Activated CD4-positive, alpha-beta T cell treated with anti-CD3 and anti-CD28 coated beads, Interleukin-2, amount 10 ng/mL, durations not matched to agents 7 days and 5 days (primary cell): Measurements from ENCODE around the gene NGB. TPM values are rescaled to one million over a fixed set of nuclear protein-coding genes. Genes with fewer than 3 reads are reported as not detected.

Source experiments
- CTCF ChIA-PET: fragments of 350-600 bp; sonication (Branson Sonifier 250); formaldehyde crosslinking; loops from one replicate; lab custom pipeline; 2021; ENCODE audit warnings: antibody characterized with exemption; lab: Charles Lee
- POLR2A ChIA-PET: fragments of 350-600 bp; sonication (Branson Sonifier 250); formaldehyde crosslinking; loops from one replicate; lab custom pipeline; 2021; ENCODE audit warnings: antibody characterized with exemption; lab: Charles Lee
- DNase-seq: peaks from one replicate; pipeline ENCODE4 v3.0.0-alpha.2; 2020
- H3K27ac Mint-ChIP-seq: one replicate; pipeline ENCODE4 v1.8.0; 2021; ENCODE audit warnings: mild to moderate bottlenecking, moderate library complexity, mixed read lengths
- H3K27me3 Mint-ChIP-seq: one replicate; pipeline ENCODE4 v1.8.0; 2021; ENCODE audit warnings: mixed read lengths
- H3K36me3 Mint-ChIP-seq: one replicate; pipeline ENCODE4 v1.8.0; 2021; ENCODE audit warnings: low read depth, mixed read lengths
- H3K4me1 Mint-ChIP-seq: one replicate; pipeline ENCODE4 v1.8.0; 2021; ENCODE audit warnings: mixed read lengths
- H3K4me3 Mint-ChIP-seq: one replicate; pipeline ENCODE4 v1.8.0; 2021; ENCODE audit warnings: mild to moderate bottlenecking, moderate library complexity, mixed read lengths
- H3K9me3 Mint-ChIP-seq: one replicate; pipeline ENCODE4 v1.8.0; 2021; ENCODE audit warnings: mixed read lengths
- total RNA-seq, 2 experiments: library from RNA; stranded (reverse); gene quantifications; one replicate each; pipeline ENCODE4 v1.2.3, GENCODE V29; 2021

The NGB gene
- total RNA-seq, 2 experiments from 2014 or later: not detected

DNA sequence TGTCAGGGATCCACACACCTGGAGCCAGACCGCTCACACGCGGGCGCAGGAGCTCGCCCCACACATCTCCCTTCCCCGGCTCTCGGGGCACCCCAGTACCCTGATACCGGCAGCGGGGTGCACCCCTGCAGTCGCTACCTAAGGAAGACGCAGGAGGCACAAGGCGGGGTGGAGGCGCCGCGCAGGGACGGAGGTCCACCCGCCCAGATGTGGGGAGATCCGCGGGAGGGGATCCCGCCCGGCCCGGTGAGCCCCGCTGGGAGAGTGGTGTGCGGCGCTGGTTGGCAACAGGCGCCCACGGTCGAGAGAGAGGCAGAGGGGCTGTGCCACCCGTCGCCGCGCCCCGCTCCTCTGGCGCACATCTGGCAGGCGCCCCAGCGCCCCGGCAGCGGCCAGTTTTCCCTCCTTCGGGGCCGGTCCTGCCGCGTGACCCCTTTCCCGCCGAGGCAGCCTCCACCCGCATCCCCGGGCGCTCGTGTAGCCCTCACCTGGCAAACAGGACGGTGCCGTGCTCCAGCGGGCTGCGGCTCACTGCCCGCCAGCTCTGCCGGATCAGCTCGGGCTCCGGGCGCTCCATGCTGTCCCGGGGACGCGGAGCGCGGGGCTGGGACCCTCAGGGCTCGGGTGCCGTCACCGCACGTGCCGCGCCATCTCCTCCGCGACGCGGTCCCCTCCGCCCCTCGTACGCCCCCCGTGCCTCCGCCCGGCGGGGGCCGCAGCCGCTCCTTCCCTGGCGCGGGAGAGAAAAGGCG is 469 bp downstream of the NGB start:
- CTCF ChIA-PET: no interaction called here
- peaks cover 2% of the 10 kb centered on the region for H3K9me3 Mint-ChIP-seq
- peaks cover 1% of the 10 kb centered on the region for H3K4me1 Mint-ChIP-seq
- H3K27me3 Mint-ChIP-seq: peaks cover 38% of the 10 kb centered on the region
- H3K36me3 Mint-ChIP-seq: no peaks in the 10 kb centered on the region
- no peak overlapping the region for H3K27ac Mint-ChIP-seq
- POLR2A ChIA-PET: no interaction called here
- no peak for DNase-seq
- no peak overlapping the region for H3K4me3 Mint-ChIP-seq

DNA sequence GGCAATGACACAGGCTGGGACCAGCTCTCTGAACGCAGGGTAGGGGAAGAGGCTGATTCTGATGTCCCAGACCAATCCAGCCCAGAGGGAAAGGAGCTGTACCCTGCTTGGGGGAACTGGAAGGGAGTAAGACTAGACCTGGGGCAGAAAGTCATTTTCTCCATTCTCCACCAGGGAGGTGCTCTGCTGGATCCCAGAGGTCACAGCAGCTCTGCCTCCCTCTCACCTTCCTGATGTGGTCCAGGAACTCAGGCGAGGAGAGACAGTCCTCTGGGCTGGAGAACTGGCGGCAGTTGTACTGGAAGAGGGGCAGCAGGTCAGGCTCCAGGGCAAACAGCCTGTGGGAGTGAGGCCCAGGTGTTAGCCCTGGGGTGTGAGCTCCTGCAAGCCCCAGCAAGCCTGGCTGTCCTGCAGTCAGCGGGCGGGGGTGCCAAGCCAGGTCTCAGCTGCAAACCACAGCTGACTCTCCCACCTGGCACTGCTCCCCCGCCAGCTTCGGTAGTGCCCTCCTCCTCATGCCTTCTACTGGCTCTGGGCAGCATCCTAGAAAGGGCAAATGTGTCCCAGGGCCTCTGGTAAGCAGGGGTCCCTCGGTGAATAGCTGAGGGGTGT is 1.9 kb downstream of the NGB start:
- Mint-ChIP-seq H3K9me3 (peaks cover 2% of the 10 kb centered on the region), H3K36me3 (no peaks in the 10 kb centered on the region), H3K27me3 (peaks cover 38% of the 10 kb centered on the region), H3K4me1 (peaks cover 1% of the 10 kb centered on the region), H3K4me3 (no peak overlapping the region), H3K27ac (no peak overlapping the region)
- ChIA-PET CTCF (interaction anchor here (1.2 kb wide), 1 partner anchor 21 kb away, joined by 4 read pairs; no protein-coding TSS in a partner anchor), POLR2A (no interaction called here)
- DNase-seq: no peak

DNA sequence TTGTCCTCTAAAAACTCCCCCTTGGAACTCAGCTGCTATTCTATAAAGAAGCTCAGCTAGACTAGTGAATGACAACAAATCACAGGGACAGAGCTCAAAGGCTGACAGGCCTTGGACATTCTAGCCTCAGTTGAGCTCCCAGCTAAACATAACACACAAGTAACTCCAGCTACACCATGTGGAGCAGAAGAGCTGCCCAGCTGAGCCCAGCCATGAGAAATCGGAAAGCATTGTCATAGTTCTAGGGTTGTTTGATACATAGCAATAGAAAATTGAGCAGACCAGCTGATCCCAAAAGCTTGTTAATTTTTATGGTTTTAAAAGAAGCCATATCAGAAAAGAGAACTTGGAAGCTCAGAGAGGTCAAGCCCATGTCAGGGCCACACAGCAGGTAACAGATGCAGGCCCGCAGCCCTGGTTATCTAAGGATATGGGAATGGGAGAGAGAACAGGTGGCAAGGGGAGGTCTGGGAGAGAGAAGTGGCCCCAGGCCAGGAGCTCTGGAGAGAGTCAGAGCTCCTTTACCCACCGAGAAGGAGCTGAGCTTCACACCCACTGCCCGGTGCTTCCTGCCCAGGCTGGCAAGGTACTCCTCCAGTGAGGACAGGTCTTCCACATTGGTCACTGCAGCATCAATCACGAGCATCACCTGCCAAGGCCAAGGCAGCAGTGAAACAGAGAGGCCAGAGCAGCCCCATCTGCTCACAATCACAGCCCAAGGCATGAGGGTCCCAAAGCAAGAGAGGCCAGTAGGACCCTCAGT is 2.9 kb downstream of the NGB start:
- CTCF ChIA-PET: interaction anchor here (1.2 kb wide), 1 partner anchor 22 kb away, joined by 4 read pairs; no protein-coding TSS in a partner anchor
- POLR2A ChIA-PET: no interaction called here
- Mint-ChIP-seq H3K9me3 (peaks cover 2% of the 10 kb centered on the region), H3K27ac (peak overlapping the region; percentile 31), H3K27me3 (peaks cover 44% of the 10 kb centered on the region), H3K4me1 (peaks cover 1% of the 10 kb centered on the region), H3K36me3 (no peaks in the 10 kb centered on the region), H3K4me3 (no peak overlapping the region)
- no peak for DNase-seq

GRCh38 chr14:77266336-77266735 is 4.7 kb downstream of the NGB start:
- ChIA-PET POLR2A (no interaction called here), CTCF (interaction anchor here (0.5 to 0.6 kb wide), 2 partner anchors 16 to 50 kb away, joined by 4 read pairs; no protein-coding TSS in a partner anchor)
- Mint-ChIP-seq H3K27me3 (peaks cover 38% of the 10 kb centered on the region), H3K4me3 (no peak overlapping the region), H3K9me3 (peaks cover 2% of the 10 kb centered on the region), H3K36me3 (no peaks in the 10 kb centered on the region), H3K27ac (no peak overlapping the region), H3K4me1 (peaks cover 1% of the 10 kb centered on the region)
- no peak for DNase-seq

DNA sequence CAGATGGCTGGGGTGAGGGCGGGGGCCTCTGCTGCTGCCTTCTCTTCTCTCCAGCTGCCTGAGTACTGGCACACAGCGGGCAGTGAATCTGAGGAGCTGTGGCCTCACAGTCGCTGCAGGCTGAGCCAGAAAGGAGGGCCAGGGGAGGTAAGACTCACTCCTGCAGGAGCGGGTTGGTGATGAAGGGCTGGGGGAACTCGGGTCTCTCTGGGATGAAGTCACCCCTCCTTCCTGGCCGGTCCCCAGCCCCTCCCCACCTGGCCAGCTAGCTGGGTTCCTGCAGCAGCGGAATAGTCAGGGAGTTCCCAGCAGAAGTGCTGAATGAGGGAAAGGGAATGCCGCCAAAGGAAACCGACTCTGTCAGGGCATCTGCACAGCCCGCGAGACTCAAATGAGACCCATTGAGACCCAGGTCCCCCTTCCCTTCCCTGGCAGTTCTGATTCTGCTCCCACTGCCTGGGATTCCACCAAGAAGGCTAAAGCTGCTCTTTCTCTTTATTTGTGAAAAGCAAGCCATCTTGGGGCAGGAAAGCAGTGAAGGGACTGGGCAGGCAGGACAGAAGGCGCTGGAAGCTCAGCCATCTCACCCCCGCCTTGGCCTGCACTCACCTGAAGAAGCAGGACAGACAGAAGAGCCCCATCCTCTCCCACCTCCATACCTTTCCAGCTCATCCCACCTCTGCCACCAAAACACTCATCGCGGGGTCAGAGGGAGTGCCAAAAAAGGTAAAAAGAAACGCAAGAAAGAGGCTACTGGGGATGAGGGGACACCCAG is 5.3 kb downstream of the NGB start:
- Mint-ChIP-seq H3K27me3 (peaks cover 37% of the 10 kb centered on the region), H3K27ac (no peak overlapping the region), H3K9me3 (peaks cover 2% of the 10 kb centered on the region), H3K4me1 (peaks cover 1% of the 10 kb centered on the region), H3K4me3 (no peak overlapping the region), H3K36me3 (no peaks in the 10 kb centered on the region)
- POLR2A ChIA-PET: interaction anchor here (0.6 kb wide), 1 partner anchor 26 kb away, joined by 3 read pairs; no protein-coding TSS in a partner anchor
- no peak for DNase-seq
- CTCF ChIA-PET: interaction anchor here (0.5 to 0.6 kb wide), 2 partner anchors 16 to 51 kb away, joined by 4 read pairs; no protein-coding TSS in a partner anchor

- H3K9me3 Mint-ChIP-seq: peaks cover 2% of the 10 kb centered on the region
- ChIA-PET CTCF (no interaction called here), POLR2A (no interaction called here)
- no peak for DNase-seq
- H3K4me1 Mint-ChIP-seq: peaks cover 1% of the 10 kb centered on the region
- no peaks in the 10 kb centered on the region for H3K36me3 Mint-ChIP-seq
- no peak overlapping the region for H3K4me3 Mint-ChIP-seq
- H3K27ac Mint-ChIP-seq: no peak overlapping the region
- peaks cover 35% of the 10 kb centered on the region for H3K27me3 Mint-ChIP-seq
Observed at GRCh38 chr14:77265187-77265515, 5.9 kb downstream of the NGB start.

- DNase-seq: no peak
- peaks cover 2% of the 10 kb centered on the region for H3K9me3 Mint-ChIP-seq
- no peaks in the 10 kb centered on the region for H3K4me1 Mint-ChIP-seq
- POLR2A ChIA-PET: no interaction called here
- no peaks in the 10 kb centered on the region for H3K36me3 Mint-ChIP-seq
- H3K27me3 Mint-ChIP-seq: peaks cover 30% of the 10 kb centered on the region
- no peak overlapping the region for H3K27ac Mint-ChIP-seq
- CTCF ChIA-PET: no interaction called here
- no peak overlapping the region for H3K4me3 Mint-ChIP-seq
Observed at GRCh38 chr14:77264466-77265186, 6.4 kb downstream of the NGB start.

DNA sequence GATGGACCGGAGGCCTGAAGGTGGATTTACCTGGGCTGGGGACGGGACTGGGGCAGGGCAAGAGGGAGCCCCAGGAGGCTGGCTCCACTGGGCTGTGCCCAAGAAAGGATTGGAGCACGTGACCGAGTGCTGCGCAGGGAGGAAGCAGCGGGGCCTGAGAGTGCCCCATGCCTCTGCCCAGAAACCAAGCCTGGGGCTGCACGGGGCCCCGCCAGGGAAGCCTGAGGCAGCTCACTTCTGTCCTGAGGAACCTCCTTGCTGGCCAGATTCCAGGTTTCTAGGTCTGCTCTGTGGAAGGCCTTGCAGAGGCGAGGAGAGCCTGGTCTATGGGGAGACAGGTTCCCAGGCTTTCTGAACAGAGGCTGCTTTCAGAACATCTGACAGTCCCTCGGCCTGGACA is 10.4 kb downstream of the NGB start:
- ChIA-PET POLR2A (no interaction called here), CTCF (no interaction called here)
- no peak overlapping the region for H3K27ac Mint-ChIP-seq
- no peaks in the 10 kb centered on the region for H3K9me3 Mint-ChIP-seq
- H3K27me3 Mint-ChIP-seq: peaks cover 15% of the 10 kb centered on the region
- no peaks in the 10 kb centered on the region for H3K36me3 Mint-ChIP-seq
- H3K4me3 Mint-ChIP-seq: no peak overlapping the region
- DNase-seq: no peak
- H3K4me1 Mint-ChIP-seq: no peaks in the 10 kb centered on the region

GRCh38 chr14:77260199-77260598 is 10.8 kb downstream of the NGB start:
- H3K9me3 Mint-ChIP-seq: no peaks in the 10 kb centered on the region
- no peaks in the 10 kb centered on the region for H3K4me1 Mint-ChIP-seq

GRCh38 chr14:77259025-77259715 is 11.8 kb downstream of the NGB start:
- no peak for DNase-seq
- Mint-ChIP-seq H3K9me3 (no peaks in the 10 kb centered on the region), H3K27ac (no peak overlapping the region), H3K27me3 (peaks cover 15% of the 10 kb centered on the region), H3K4me1 (no peaks in the 10 kb centered on the region), H3K36me3 (no peaks in the 10 kb centered on the region), H3K4me3 (no peak overlapping the region)
- POLR2A ChIA-PET: no interaction called here
- CTCF ChIA-PET: interaction anchor here (0.6 kb wide), 1 partner anchor 1574 kb away, joined by 4 read pairs; no protein-coding TSS in a partner anchor

More at GRCh38 chr14:77260199-77260598, 10.8 kb downstream of the NGB start:
- no peaks in the 10 kb centered on the region for H3K36me3 Mint-ChIP-seq
- DNase-seq: no peak
- H3K27ac Mint-ChIP-seq: no peak overlapping the region
- ChIA-PET POLR2A (no interaction called here), CTCF (no interaction called here)
- peaks cover 15% of the 10 kb centered on the region for H3K27me3 Mint-ChIP-seq
- no peak overlapping the region for H3K4me3 Mint-ChIP-seq

DNA sequence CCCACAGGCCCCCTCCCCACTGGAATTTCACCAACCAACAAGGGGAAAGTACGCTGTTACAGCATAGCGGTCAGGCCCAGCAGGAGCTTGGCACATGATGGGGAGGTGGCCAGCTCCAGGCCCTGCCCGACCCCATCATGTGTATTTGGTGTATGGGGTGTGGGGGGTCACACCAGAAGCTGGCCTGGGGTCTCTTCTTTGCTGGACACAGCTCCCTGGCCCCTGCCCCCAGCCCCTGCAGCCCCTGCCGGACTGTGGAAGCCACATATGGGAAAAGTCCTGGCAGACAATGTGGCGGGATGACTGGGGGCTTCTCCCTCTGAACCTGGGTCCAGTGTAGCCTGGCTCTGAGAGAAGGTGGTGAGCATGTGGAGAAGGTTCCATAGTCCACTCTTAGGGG is 12.4 kb downstream of the NGB start:
- ChIA-PET POLR2A (no interaction called here), CTCF (interaction anchor here (0.6 kb wide), 1 partner anchor 1573 kb away, joined by 4 read pairs; no protein-coding TSS in a partner anchor)
- peaks cover 10% of the 10 kb centered on the region for H3K27me3 Mint-ChIP-seq
- no peaks in the 10 kb centered on the region for H3K4me1 Mint-ChIP-seq
- DNase-seq: no peak
- H3K9me3 Mint-ChIP-seq: no peaks in the 10 kb centered on the region
- H3K36me3 Mint-ChIP-seq: no peaks in the 10 kb centered on the region
- no peak overlapping the region for H3K4me3 Mint-ChIP-seq
- H3K27ac Mint-ChIP-seq: no peak overlapping the region
